Measurements from ENCODE around the gene COA6.
"Not testable (repeated sequence)": the region's sequence is repeated elsewhere in the genome, so short reads cannot be mapped to it uniquely, and the experiment has no call there.

The COA6 gene

GRCh38 chr1:234398849-234399381, 25.7 kb downstream of the COA6 start:
- Histone ChIP-seq H3K36me3 (peaks cover 23% of the 10 kb centered on the region), H3K27ac (no peak overlapping the region), H3K27me3 (ENCODE audit: insufficient read depth, low read depth, severe bottlenecking) (no peaks in the 10 kb centered on the region), H3K4me3 (ENCODE audit: low read depth, low read length) (no peak overlapping the region), H3K9me3 (ENCODE audit: severe bottlenecking) (no peaks in the 10 kb centered on the region)
- no peak for TF ChIP-seq CTCF (IDR thresholded peaks at IDR 0.05; ENCODE audit: low read depth, low read length)
- DNase-seq = no peak

GRCh38 chr1:234399515-234399914, 26.3 kb downstream of the COA6 start:
- H3K27ac ChIP-seq; H3K9me3 ChIP-seq (ENCODE audit: severe bottlenecking); H3K4me3 ChIP-seq (ENCODE audit: low read depth, low read length); DNase-seq; H3K27me3 ChIP-seq (ENCODE audit: insufficient read depth, low read depth, severe bottlenecking): not testable (repeated sequence)
- H3K36me3 ChIP-seq = peaks cover 28% of the 10 kb centered on the region

- TF ChIP-seq CTCF (IDR thresholded peaks at IDR 0.05; ENCODE audit: low read depth, low read length) = no peak
- H3K27ac ChIP-seq = no peak overlapping the region
- peaks cover 34% of the 10 kb centered on the region for H3K36me3 ChIP-seq
- H3K9me3 ChIP-seq (ENCODE audit: severe bottlenecking) = no peaks in the 10 kb centered on the region
- no peak for DNase-seq
- H3K27me3 ChIP-seq (ENCODE audit: insufficient read depth, low read depth, severe bottlenecking) = no peaks in the 10 kb centered on the region
- H3K4me3 ChIP-seq (ENCODE audit: low read depth, low read length) = no peak overlapping the region
These were observed 27.5 kb downstream of the COA6 start for GRCh38 chr1:234400773-234401172.

- Histone ChIP-seq H3K9me3 (ENCODE audit: severe bottlenecking) (no peaks in the 10 kb centered on the region), H3K27ac (no peak overlapping the region), H3K36me3 (peaks cover 30% of the 10 kb centered on the region), H3K27me3 (ENCODE audit: insufficient read depth, low read depth, severe bottlenecking) (no peaks in the 10 kb centered on the region), H3K4me3 (ENCODE audit: low read depth, low read length) (no peak overlapping the region)
- no peak for TF ChIP-seq CTCF (IDR thresholded peaks at IDR 0.05; ENCODE audit: low read depth, low read length)
- DNase-seq = no peak
These were observed 28.4 kb downstream of the COA6 start for GRCh38 chr1:234401658-234402057.

GRCh38 chr1:234402939-234403338, 29.7 kb downstream of the COA6 start:
- H3K4me3 ChIP-seq (ENCODE audit: low read depth, low read length) = no peak overlapping the region
- TF ChIP-seq CTCF (IDR thresholded peaks at IDR 0.05; ENCODE audit: low read depth, low read length) = no peak
- H3K27ac ChIP-seq = no peak overlapping the region
- no peaks in the 10 kb centered on the region for H3K9me3 ChIP-seq (ENCODE audit: severe bottlenecking)
- no peaks in the 10 kb centered on the region for H3K27me3 ChIP-seq (ENCODE audit: insufficient read depth, low read depth, severe bottlenecking)
- peaks cover 30% of the 10 kb centered on the region for H3K36me3 ChIP-seq
- DNase-seq = no peak

- no peak for DNase-seq
- no peak overlapping the region for H3K27ac ChIP-seq
- no peaks in the 10 kb centered on the region for H3K27me3 ChIP-seq (ENCODE audit: insufficient read depth, low read depth, severe bottlenecking)
These were observed 32.4 kb downstream of the COA6 start for GRCh38 chr1:234405676-234406075.

More at GRCh38 chr1:234405676-234406075, 32.4 kb downstream of the COA6 start:
- H3K9me3 ChIP-seq (ENCODE audit: severe bottlenecking) = no peaks in the 10 kb centered on the region
- no peak for TF ChIP-seq CTCF (IDR thresholded peaks at IDR 0.05; ENCODE audit: low read depth, low read length)
- peaks cover 42% of the 10 kb centered on the region for H3K36me3 ChIP-seq
- H3K4me3 ChIP-seq (ENCODE audit: low read depth, low read length) = no peak overlapping the region

All from WERI-Rb-1 (cell line).